Superior temporal gyrus (tissue), 1 donor: ENCODE data around the gene CKAP5.
"Not testable (repeated sequence)": the region's sequence is repeated elsewhere in the genome, so short reads cannot be mapped to it uniquely, and the experiment has no call there.

Experiments
- DNase-seq: peaks from one replicate; pipeline ENCODE4 v3.0.0-alpha.2; 2016; ENCODE audit errors: extremely low spot score

Gene CKAP5

GRCh38 chr11:46855167-46855566, 9.1 kb upstream of the CKAP5 start:
- no peak for DNase-seq

GRCh38 chr11:46850829-46851380, 4.8 kb upstream of the CKAP5 start:
- no peak for DNase-seq

GRCh38 chr11:46849631-46850030, 3.6 kb upstream of the CKAP5 start:
- no peak for DNase-seq

GRCh38 chr11:46846510-46846830, 390 bp upstream of the CKAP5 start:
- DNase-seq, result no peak

- no peak for DNase-seq
These were observed 690 bp downstream of the CKAP5 start for GRCh38 chr11:46845440-46845739.

GRCh38 chr11:46840116-46840515, 6.0 kb downstream of the CKAP5 start:
- no peak for DNase-seq

- no peak for DNase-seq
These were observed 7.6 kb downstream of the CKAP5 start for GRCh38 chr11:46838501-46838900.

- DNase-seq, result no peak
These were observed 8.2 kb downstream of the CKAP5 start for GRCh38 chr11:46837860-46838259.

- DNase-seq, result no peak
These were observed 9.2 kb downstream of the CKAP5 start for GRCh38 chr11:46836870-46837269.

GRCh38 chr11:46836431-46836830, 9.6 kb downstream of the CKAP5 start:
- DNase-seq, result no peak

- DNase-seq, result no peak
These were observed 10.2 kb downstream of the CKAP5 start for GRCh38 chr11:46835897-46836296.

- DNase-seq, result no peak
These were observed 11.3 kb downstream of the CKAP5 start for GRCh38 chr11:46834821-46835220.

GRCh38 chr11:46832511-46833214, 13.4 kb downstream of the CKAP5 start:
- no peak for DNase-seq

GRCh38 chr11:46827995-46828394, 18.1 kb downstream of the CKAP5 start:
- no peak for DNase-seq

GRCh38 chr11:46826310-46827044, 19.6 kb downstream of the CKAP5 start:
- peak; percentile 82 for DNase-seq

GRCh38 chr11:46808799-46809431, 37.2 kb downstream of the CKAP5 start:
- peak; percentile 58 for DNase-seq

GRCh38 chr11:46801694-46802470, 44.2 kb downstream of the CKAP5 start:
- DNase-seq, result no peak

GRCh38 chr11:46800177-46800576, 45.9 kb downstream of the CKAP5 start:
- no peak for DNase-seq

GRCh38 chr11:46799725-46800124, 46.4 kb downstream of the CKAP5 start:
- not testable (repeated sequence) for DNase-seq

GRCh38 chr11:46778416-46778815, 67.7 kb downstream of the CKAP5 start:
- no peak for DNase-seq

- no peak for DNase-seq
These were observed 69.2 kb downstream of the CKAP5 start for GRCh38 chr11:46776878-46777277.

GRCh38 chr11:46769636-46770221, 76.4 kb downstream of the CKAP5 start:
- no peak for DNase-seq
